ENCODE measurements around the gene TRPC4.

DNA sequence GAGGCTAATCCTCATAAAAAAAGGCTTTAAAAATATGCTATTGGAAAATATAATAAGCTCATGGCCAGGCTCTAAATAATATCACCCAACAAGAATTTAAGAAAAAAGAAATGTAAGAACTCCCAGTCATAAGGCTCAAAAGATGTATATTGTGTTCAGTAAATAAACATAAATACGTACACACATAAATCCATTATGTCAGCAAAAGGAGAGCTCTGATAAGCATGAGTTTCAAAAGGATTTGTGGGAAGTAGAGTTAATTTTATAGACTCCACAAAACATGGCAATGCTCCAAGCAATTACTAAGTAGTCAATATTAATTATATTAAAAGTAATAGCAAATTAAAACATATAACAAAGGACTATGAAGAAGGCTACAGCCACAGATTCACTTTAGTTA, 37.3 kb upstream of the TRPC4 start:
- no peak for TF ChIP-seq CTCF (IDR thresholded peaks at IDR 0.05)
- no peak for TF ChIP-seq POLR2A (IDR thresholded peaks at IDR 0.05)

Data from adrenal gland (tissue), 5 donors.